Right lung (tissue), 5 donors: ENCODE data around the gene KLHDC10. TPM values are rescaled to one million over a fixed set of nuclear protein-coding genes. Genes with fewer than 3 reads are reported as not detected.
"Not testable (repeated sequence)": the region's sequence is repeated elsewhere in the genome, so short reads cannot be mapped to it uniquely, and the experiment has no call there.

Source experiments
- DNase-seq, 2 donors: peaks; one replicate each; pipeline ENCODE4 v3.0.0-alpha.2; 2013
- polyA plus RNA-seq, 5 donors: library from polyadenylated mRNA; unstranded; fragments of 120-200 nt; gene quantifications; one replicate each; pipeline versions ENCODE4 v1.2.1 to v1.2.3, GENCODE V29; 2013; ENCODE audit warnings: inconsistent platforms in 1 of 5, low replicate concordance in 1 of 5; ENCODE audit not compliant: insufficient read length in 5 of 5, insufficient read depth in 1 of 5

Gene KLHDC10
- polyA plus RNA-seq, 5 donors: 29.2 to 41.0 (median 38.7) TPM

- DNase-seq: no peak
Measured at GRCh38 chr7:130140551-130141160, 70.3 kb downstream of the KLHDC10 start.

GRCh38 chr7:130141161-130141883, 71.0 kb downstream of the KLHDC10 start:
- DNase-seq: peak; percentile 90

DNA sequence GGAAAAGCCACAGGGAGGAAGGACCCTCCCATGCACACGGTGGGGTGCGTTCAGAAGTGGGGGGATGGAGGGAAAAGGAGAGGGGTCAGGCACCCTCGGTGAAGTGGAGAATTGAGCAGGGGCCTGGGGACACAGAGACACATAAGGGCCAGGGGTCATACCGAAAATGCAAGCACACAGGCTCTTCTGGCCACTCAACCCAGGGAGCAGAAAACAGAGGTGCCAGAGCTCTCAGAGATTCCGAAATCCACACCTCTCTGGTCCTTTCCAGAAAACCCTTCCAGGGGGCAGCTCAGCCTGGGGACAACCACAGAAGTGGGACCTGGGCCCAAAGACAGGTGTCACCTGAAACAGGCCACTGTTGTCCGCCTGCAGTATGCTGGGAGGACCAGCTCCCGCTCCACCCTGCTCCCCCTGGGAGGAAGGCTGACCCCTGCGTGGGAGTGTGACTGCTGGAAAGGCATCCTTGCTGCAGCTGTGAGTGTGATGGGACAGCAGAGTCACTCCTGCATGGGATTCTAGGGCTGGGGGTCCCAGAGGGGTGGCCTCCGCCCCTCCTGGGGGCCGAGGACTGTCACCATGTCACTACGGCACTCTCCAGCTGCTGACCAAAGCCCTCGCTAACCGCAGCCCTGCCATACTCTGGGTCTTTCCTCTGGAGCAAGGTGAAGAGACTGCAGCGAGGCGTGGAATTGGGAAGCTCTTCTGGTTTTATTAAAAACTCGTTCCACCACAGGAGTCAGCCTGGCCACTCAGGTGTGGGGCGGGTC, 71.7 kb downstream of the KLHDC10 start:
- peak in 1 of 2 donors; percentile 32 for DNase-seq

DNA sequence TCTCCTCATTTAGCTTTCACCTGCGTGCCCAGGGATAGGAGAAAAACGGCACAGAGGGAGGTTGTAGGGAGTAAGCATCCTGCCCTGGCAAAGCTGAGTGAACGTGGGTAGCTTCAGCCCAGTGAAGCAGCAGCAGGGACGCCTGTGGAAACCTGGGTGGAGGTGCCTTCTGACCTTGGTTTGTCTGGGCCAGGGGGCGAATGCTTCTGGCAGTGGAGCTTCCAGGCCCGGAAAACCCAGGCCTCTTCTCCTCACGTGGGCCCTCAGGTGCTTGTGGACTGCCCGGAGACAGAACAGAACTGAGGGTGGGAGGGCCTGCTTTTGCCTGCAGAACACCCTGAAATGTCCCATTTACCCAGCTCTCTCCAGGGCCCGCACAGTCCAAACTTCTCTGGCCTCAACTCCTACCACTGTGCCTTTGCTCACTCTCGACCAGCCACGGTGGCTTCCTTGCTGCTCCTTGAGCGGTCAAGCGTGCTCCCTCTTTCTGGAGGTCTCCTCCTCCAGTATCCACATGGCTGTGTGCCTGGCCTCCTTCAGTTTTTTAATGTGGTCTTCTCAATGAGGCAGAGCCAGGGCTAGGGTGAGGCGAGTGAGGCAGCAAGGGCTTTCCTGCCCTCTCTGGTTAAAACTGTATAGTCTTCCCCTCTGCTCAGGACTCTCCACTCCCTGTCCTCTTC, 72.5 kb downstream of the KLHDC10 start:
- DNase-seq: no peak

GRCh38 chr7:130143334-130143732, 73.0 kb downstream of the KLHDC10 start:
- DNase-seq: no peak

DNA sequence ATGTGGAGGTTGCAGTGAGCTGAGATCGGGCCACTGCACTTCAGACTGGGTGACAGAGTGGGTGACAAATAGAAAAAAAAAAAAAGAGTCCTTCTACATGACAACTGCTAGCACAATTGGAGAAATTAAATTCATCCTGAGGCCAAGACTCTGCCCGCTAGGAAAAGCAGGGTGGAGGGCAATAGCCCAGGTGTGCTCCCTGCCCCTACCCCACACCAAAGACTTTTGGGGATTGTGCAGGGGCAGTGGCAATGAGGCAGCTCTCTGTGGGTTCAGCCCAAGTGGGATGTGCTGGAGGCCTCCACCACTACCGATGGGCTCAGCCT, 73.6 kb downstream of the KLHDC10 start:
- DNase-seq: no peak

- DNase-seq: no peak
Measured at GRCh38 chr7:130144312-130145171, 74.2 kb downstream of the KLHDC10 start.

GRCh38 chr7:130145424-130146100, 75.2 kb downstream of the KLHDC10 start:
- no peak for DNase-seq

- DNase-seq: not testable (repeated sequence)
Measured at GRCh38 chr7:130146142-130146541, 75.8 kb downstream of the KLHDC10 start.

DNA sequence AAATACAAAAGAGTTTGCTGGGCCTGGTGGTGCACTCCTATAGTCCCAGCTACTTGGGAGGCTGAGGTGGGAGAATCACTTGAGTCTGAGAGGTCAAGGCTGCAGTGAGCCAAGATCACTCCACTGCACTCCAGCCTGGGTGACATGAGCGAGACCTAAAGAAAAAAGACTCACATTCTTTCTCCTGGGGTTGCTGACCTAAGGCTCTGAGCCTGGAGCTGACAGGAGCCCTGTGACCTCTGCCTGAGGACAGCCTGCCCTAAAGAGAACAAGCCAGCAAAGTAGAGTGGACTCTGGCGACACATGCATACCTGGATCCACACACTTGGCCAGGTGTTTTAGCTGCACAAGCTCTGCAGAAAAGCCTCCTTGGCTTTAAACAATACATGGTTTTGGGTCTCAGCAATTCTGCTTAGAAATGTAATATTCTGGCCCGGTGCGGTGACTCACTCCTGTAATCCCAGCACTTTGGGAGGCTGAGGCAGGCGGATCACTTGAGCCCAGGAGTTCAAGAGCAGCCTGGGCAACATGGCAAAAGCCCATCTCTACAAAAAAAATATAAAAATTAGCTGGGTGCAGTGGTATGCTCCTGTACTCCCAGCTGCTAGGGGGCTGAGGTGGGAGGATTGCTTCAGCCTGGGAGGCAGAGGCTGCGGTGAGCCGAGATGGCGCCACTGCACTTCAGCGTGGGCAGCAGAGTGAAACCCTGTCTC, 76.5 kb downstream of the KLHDC10 start:
- no peak for DNase-seq

- DNase-seq: no peak
Measured at GRCh38 chr7:130147710-130148325, 77.5 kb downstream of the KLHDC10 start.

GRCh38 chr7:130148561-130148960, 78.2 kb downstream of the KLHDC10 start:
- DNase-seq: no peak

DNA sequence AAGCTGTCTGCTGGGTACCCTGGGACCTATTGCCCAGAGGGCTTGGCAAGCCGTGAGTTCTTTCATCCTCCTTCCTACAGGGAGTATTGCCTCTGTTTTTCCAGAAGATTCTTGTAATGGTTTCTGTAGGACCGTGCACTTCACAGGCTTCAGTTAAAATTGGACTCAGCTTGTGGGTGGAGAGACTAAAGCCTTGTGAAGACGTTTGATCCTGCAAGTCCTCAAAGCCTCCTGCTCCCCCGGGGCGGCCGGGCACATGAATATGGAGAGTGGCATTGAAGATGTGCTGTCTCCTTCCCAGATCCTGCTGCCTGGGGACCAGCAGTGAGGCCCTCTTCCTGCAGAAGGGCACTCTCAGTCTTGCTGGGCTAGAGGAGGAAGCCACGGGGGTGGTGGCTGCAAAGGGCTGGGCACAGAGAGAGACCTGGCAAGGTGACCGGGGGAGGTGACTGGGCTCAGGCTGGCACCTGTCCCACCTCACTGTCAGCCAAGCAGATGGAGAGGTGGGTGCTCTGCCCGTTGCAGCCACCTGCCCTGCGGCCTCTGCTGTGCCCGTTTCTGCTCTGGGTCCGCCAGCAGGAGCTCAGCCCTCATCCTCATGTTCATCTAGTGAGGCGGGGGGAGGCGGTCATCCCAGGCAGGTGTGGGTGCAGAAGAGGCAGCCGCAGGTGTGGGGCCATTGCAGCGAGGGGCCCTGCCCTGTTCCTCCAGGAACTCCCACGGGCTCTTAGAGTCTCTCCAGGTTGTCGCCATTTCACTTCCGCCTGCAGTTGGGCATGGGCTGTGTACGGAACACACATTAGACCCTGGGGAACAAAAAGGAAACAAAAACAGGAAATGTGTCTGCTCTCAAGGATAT, 79.2 kb downstream of the KLHDC10 start:
- no peak for DNase-seq

DNA sequence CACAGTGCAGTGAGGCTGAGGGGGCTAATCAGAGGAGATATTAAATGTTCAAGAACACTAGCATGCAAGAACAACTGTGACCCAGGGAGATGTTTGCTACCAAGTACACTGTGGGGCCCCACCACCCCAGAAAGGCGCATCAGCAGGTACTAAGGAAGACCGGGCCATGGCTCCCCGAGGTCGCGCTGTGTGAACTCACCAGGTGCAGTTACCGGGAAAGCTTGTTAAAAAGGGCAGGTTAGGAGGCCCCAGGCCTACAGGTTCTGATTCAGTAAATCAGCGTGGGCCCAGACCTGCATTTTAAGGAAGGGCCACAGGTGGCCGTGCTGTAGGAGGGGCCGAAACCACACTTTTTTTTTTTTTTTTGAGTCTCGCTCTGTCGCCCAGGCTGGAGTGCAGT, 80.3 kb downstream of the KLHDC10 start:
- DNase-seq: no peak

GRCh38 chr7:130151591-130152492, 81.5 kb downstream of the KLHDC10 start:
- DNase-seq: no peak

DNA sequence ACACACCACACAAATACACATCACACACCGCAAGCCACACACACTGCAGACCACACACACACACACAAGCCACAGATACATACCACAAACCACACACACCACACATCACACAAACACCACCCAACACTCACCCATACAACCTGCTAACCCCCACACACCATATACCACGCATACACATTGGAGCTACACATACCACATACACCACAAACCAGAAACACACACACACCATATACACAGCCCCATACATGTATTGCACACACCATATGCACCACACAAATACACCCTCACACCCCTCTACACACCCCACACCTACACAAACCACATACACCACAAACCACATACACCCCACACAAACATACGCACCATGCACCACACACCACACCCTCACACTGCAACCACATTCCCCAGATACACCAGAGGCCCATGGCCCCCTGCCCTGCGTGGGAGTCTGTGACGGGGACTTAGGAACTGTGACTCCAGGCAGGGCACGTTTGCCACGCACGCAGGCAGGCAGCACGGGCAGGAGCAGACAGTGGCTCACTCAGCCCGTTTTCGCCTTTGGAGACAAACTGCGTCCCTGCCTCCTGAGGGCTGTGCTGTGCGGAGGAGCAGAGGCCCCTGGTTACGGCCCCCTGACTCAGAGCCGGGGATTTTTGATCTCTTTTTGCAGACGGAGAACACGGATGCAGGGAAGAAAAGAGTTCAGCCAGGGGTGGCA, 82.3 kb downstream of the KLHDC10 start:
- no peak for DNase-seq
